Astrocyte (in vitro differentiated cells and primary cell): ENCODE data around the gene SMIM5. TPM values are rescaled to one million over a fixed set of nuclear protein-coding genes. Genes with fewer than 3 reads are reported as not detected.

Source experiments
- DNase-seq: peaks from one replicate; pipeline ENCODE4 v3.0.0-alpha.2; 2010; ENCODE audit warnings: low read depth
- FAIRE-seq: peaks from 2 replicates; lab custom pipeline; 2011; peaks lifted over from hg19 to GRCh38; lab: Jason Lieb, UNC
- H2AFZ ChIP-seq: 2 replicates; pipeline ENCODE4 v1.6.0; 2012; ENCODE audit warnings: low read depth, low read length, inconsistent platforms
- H3K27ac ChIP-seq: 2 replicates; pipeline ENCODE4 v1.5.1; 2011; ENCODE audit warnings: low read depth, low read length, inconsistent platforms
- H3K27me3 ChIP-seq: 2 replicates; pipeline ENCODE4 v1.6.0; 2011; ENCODE audit warnings: low read length, inconsistent platforms; ENCODE audit not compliant: insufficient read depth
- H3K36me3 ChIP-seq: 2 replicates; pipeline ENCODE4 v1.5.1; 2011; ENCODE audit warnings: low read length, inconsistent platforms; ENCODE audit not compliant: insufficient read depth
- H3K4me1 ChIP-seq: 2 replicates; pipeline ENCODE4 v1.5.1; 2011; ENCODE audit warnings: low read length, inconsistent platforms; ENCODE audit not compliant: insufficient read depth
- H3K4me2 ChIP-seq: 2 replicates; pipeline ENCODE4 v1.6.0; 2012; ENCODE audit warnings: low read length, inconsistent platforms
- H3K4me3 ChIP-seq: 2 replicates; pipeline ENCODE4 v1.5.1; 2011; ENCODE audit warnings: low read depth, mild to moderate bottlenecking, low read length, inconsistent platforms; ENCODE audit not compliant: insufficient read depth
- H3K79me2 ChIP-seq: 2 replicates; pipeline ENCODE4 v1.6.0; 2012; ENCODE audit warnings: mild to moderate bottlenecking, low read length, inconsistent platforms; ENCODE audit not compliant: insufficient read depth
- H3K9ac ChIP-seq: 2 replicates; pipeline ENCODE4 v1.6.0; 2012; ENCODE audit warnings: mild to moderate bottlenecking, low read length, inconsistent platforms
- H3K9me3 ChIP-seq: 2 replicates; pipeline ENCODE4 v1.5.1; 2012; ENCODE audit warnings: low read depth, mild to moderate bottlenecking, low read length, inconsistent platforms; ENCODE audit not compliant: insufficient read depth
- H4K20me1 ChIP-seq: 2 replicates; pipeline ENCODE4 v1.6.0; 2012; ENCODE audit warnings: low read length, inconsistent platforms; ENCODE audit not compliant: insufficient read depth
- H3K27ac Mint-ChIP-seq: one replicate; pipeline ENCODE4 v1.8.0; 2021; ENCODE audit warnings: mild to moderate bottlenecking, mixed read lengths; ENCODE audit not compliant: unreplicated experiment
- H3K27me3 Mint-ChIP-seq: one replicate; pipeline ENCODE4 v1.8.0; 2021; ENCODE audit warnings: low read depth, mixed read lengths; ENCODE audit not compliant: unreplicated experiment
- H3K36me3 Mint-ChIP-seq: one replicate; pipeline ENCODE4 v1.8.0; 2021; ENCODE audit warnings: low read depth, mixed read lengths; ENCODE audit not compliant: unreplicated experiment
- H3K4me1 Mint-ChIP-seq: one replicate; pipeline ENCODE4 v1.8.0; 2021; ENCODE audit warnings: low read depth, mixed read lengths; ENCODE audit not compliant: unreplicated experiment
- H3K4me3 Mint-ChIP-seq: one replicate; pipeline ENCODE4 v1.8.0; 2021; ENCODE audit warnings: mild to moderate bottlenecking, moderate library complexity, mixed read lengths; ENCODE audit not compliant: unreplicated experiment
- H3K9me3 Mint-ChIP-seq: one replicate; pipeline ENCODE4 v1.8.0; 2021; ENCODE audit warnings: mild to moderate bottlenecking, mixed read lengths; ENCODE audit not compliant: unreplicated experiment
- EZH2 ChIP-seq: IDR thresholded peaks from 2 replicates; pipeline ENCODE4 v1.6.1; 2012; ENCODE audit warnings: mild to moderate bottlenecking, low read length, inconsistent platforms; ENCODE audit not compliant: insufficient read depth
- total RNA-seq: library from RNA; stranded (reverse); gene quantifications from 2 replicates; pipeline ENCODE4 v1.2.1, GENCODE V29; 2021
- TF ChIP-seq, protein P1 (sequence below): IDR thresholded peaks from 2 replicates; pipeline ENCODE4 v1.5.1; 2011; ENCODE audit warnings: low read depth, mild to moderate bottlenecking, inconsistent platforms, low read length, moderate library complexity; ENCODE audit not compliant: insufficient read depth

The SMIM5 gene
- total RNA-seq, 1 donor from 2014 or later = 0.07 TPM

DNA sequence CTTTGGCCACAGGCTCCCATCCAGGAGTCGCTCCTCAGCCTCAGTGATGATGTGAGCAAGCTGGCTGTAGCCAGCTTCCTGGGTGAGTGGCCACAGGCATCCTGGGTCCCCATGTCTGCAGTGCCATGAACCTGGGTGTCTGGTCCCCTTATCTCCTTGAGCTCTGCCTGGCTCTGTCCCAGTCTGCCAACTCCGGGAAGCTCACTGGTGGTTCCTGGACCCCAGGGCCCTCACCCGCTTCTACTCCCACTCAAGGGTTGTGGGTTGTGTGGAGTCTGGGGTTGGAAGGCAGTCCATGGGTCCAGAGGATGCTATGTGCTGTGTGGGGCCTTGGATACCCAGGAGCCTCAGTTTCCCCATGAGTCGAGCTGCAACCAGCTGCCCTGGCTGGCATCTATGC is 11.7 kb upstream of the SMIM5 start:
- peaks cover 11% of the 10 kb centered on the region for H3K4me1 Mint-ChIP-seq
- Histone ChIP-seq H3K4me3 (no peak overlapping the region), H3K4me2 (no peak overlapping the region), H3K9ac (no peak overlapping the region), H3K4me1 (no peaks in the 10 kb centered on the region), H4K20me1 (peaks cover 5% of the 10 kb centered on the region), H2AFZ (no peak overlapping the region), H3K27me3 (no peaks in the 10 kb centered on the region), H3K9me3 (no peaks in the 10 kb centered on the region), H3K27ac (no peak overlapping the region), H3K36me3 (no peaks in the 10 kb centered on the region), H3K79me2 (no peaks in the 10 kb centered on the region)
- H3K9me3 Mint-ChIP-seq = no peaks in the 10 kb centered on the region
- TF ChIP-seq, protein P1, sequence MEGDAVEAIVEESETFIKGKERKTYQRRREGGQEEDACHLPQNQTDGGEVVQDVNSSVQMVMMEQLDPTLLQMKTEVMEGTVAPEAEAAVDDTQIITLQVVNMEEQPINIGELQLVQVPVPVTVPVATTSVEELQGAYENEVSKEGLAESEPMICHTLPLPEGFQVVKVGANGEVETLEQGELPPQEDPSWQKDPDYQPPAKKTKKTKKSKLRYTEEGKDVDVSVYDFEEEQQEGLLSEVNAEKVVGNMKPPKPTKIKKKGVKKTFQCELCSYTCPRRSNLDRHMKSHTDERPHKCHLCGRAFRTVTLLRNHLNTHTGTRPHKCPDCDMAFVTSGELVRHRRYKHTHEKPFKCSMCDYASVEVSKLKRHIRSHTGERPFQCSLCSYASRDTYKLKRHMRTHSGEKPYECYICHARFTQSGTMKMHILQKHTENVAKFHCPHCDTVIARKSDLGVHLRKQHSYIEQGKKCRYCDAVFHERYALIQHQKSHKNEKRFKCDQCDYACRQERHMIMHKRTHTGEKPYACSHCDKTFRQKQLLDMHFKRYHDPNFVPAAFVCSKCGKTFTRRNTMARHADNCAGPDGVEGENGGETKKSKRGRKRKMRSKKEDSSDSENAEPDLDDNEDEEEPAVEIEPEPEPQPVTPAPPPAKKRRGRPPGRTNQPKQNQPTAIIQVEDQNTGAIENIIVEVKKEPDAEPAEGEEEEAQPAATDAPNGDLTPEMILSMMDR = no peak
- no peak for TF ChIP-seq EZH2
- H3K36me3 Mint-ChIP-seq = peaks cover 3% of the 10 kb centered on the region
- H3K4me3 Mint-ChIP-seq = no peak overlapping the region
- FAIRE-seq (no peak), DNase-seq (no peak)
- no peak overlapping the region for H3K27ac Mint-ChIP-seq
- H3K27me3 Mint-ChIP-seq = peaks cover 22% of the 10 kb centered on the region

DNA sequence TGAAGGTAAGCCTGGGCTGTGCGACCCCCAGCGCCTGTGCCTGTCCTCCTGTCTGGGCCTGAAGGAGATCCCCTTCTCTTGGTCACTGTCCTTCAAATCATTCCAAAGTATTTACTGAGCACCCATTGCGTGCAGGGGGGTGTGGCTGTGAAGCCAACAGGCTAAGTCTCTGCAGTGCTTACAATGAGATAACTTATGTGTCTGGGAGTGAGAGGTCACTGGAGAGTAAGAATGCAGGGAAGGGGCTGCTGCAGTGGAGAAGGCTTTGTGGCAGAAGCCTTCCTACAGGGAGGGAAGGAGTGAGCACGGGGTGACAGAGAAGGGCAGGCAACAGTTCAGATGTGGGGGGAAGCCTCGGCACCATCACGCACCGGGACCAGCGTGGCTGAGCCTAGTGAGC is 11.2 kb upstream of the SMIM5 start:
- peak overlapping the region; percentile 69 for H3K27ac Mint-ChIP-seq
- FAIRE-seq = no peak

DNA sequence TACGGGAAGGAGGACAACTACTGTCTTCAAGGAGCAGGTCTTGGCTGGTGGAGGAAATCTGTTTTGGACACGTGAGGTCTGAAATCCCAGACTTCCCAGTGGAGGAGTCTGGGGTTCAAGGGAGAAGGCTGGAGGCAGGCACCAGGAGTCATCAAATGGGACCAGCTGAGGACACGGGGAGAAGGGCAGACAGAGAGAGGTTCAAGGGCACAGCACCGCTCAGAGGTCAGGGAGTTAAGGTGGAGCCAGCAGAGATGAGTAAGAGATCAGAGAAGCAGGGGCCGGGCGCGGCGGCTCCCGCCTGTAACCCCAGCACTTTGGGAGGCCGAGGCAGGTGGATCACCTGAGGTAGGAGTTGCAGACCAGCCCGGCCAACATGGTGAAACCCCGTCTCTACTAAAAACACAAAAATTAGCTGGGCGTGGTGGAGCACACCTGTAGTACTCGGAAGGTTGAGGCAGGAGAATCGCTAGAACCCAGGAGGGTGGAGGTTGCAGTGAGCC is 10.4 kb upstream of the SMIM5 start:
- FAIRE-seq = no peak
- H3K36me3 Mint-ChIP-seq = peaks cover 3% of the 10 kb centered on the region
- Histone ChIP-seq H3K27ac (no peak overlapping the region), H3K4me1 (no peaks in the 10 kb centered on the region), H3K27me3 (no peaks in the 10 kb centered on the region), H3K4me2 (no peak overlapping the region), H3K9me3 (no peaks in the 10 kb centered on the region), H4K20me1 (peaks cover 5% of the 10 kb centered on the region), H3K9ac (no peak overlapping the region), H3K4me3 (no peak overlapping the region), H3K36me3 (no peaks in the 10 kb centered on the region), H3K79me2 (no peaks in the 10 kb centered on the region), H2AFZ (no peak overlapping the region)
- no peaks in the 10 kb centered on the region for H3K9me3 Mint-ChIP-seq
- H3K27me3 Mint-ChIP-seq = peaks cover 20% of the 10 kb centered on the region
- peak overlapping the region; percentile 32 for H3K4me3 Mint-ChIP-seq
- H3K27ac Mint-ChIP-seq = peak overlapping the region; percentile 85
- H3K4me1 Mint-ChIP-seq = peaks cover 11% of the 10 kb centered on the region
- TF ChIP-seq, protein P1 = no peak
- TF ChIP-seq EZH2 = no peak
- DNase-seq = no peak

More for the DNA sequence above, 11.2 kb upstream of the SMIM5 start:
- Histone ChIP-seq H2AFZ (no peak overlapping the region), H3K27ac (no peak overlapping the region), H3K4me2 (no peak overlapping the region), H4K20me1 (peaks cover 5% of the 10 kb centered on the region), H3K27me3 (no peaks in the 10 kb centered on the region), H3K79me2 (no peaks in the 10 kb centered on the region), H3K4me1 (no peaks in the 10 kb centered on the region), H3K9me3 (no peaks in the 10 kb centered on the region), H3K9ac (no peak overlapping the region), H3K4me3 (no peak overlapping the region), H3K36me3 (no peaks in the 10 kb centered on the region)
- TF ChIP-seq, protein P1 = no peak
- no peak for TF ChIP-seq EZH2
- Mint-ChIP-seq H3K36me3 (peaks cover 3% of the 10 kb centered on the region), H3K27me3 (peaks cover 22% of the 10 kb centered on the region), H3K9me3 (no peaks in the 10 kb centered on the region), H3K4me3 (no peak overlapping the region), H3K4me1 (peaks cover 11% of the 10 kb centered on the region)
- DNase-seq = no peak
